NCI-H2196 treated with DMSO at 0.1 percent for 48 hours (cell line): Measurements from ENCODE around the gene PPFIBP2.

Experiments used
- DNase-seq: peaks from one replicate; lab custom pipeline; 2025; ENCODE audit not compliant: unreplicated experiment; lab: John Stamatoyannopoulos, UW

The PPFIBP2 gene

DNA sequence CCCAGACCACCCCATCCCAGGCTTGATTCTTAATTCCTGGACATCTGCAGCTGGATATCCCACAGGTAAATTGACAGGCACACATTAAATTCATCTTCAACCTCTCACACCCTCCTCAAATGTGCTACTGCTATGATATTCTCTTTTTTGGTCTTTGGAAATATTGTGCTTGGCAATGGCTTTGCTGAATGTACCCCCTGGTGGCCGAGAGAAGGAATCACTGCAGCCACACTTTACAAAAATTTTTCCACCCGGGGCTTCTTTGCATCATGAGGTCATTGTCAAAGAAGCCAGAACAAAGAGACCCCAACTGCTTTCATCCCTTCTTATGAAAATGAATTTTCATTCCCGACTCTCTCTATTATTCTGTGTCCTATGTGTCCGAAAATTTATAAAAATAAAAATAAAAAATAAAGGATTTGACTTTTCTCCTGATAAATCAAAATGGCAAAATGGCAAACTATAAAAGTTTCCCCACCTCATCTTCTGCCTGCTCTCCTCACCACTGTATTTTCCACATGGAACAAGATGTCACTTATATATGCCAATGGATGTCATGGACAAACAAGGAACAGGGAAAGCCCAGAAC is 174.5 kb downstream of the PPFIBP2 start:
- DNase-seq, result peak; percentile 3

DNA sequence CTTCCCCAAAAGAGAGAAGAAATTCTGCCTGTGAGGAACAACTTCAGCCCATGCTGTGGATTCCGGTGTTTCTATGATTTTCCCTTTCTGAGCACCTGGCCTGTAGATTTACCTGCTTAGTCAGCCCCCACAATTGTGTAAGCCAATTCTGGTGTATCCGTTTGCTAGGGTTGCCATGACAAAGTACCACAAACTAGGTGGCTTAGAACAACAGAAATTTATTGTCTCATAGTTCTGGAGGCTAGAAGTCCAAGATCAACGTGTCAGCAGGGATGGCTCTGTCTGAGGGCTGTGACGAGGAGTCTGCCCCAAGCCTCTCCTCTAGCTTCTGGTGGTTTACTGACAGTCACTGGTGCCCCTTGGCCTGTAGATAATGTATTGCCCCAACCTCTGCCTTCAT is 175.4 kb downstream of the PPFIBP2 start:
- DNase-seq, result no peak

DNA sequence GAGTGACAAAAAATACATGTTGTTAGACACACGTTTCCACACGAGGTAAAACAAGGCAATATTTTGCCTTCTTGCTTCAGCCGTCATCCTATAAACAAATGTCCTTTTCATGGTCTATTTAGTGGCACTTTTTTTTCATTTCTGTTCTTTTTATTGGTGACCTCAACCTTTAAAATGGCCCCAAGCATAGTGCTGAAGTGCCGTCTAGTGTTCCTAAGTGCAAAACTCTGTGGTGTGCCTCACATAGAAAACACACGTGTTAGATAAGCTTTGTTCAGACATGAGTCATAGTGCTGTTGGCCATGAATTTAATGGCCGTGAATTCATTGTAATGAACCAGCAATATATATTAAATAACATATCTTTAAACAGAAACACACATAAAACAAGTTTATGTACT is 176.8 kb downstream of the PPFIBP2 start:
- DNase-seq, result no peak

DNA sequence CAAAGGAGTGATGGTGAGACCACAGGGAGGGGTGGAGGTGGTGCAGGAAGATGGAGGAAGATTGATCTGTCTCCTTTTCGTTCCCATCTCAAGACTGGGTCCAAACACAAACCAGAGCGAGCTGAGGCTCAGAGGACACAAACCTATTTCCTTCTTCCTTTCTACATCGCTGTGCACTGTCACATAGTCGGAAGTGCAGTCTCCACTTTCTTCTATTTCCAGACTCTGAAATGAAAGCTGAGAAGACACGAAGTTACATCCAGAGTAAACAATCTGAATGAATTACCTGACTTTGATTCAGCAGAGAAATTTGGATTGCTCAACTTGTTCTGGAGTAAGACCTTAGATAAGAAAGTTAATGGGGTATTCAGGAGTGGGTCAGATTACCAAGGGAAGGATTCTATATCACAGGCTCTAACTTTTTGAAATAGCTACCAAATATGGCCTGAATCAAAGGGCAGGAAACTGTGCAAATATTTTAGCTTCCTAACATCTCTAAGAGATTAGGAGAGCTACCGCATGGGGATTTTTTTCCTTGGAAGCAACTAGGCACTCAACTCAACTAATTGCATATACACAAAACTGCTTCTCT is 178.1 kb downstream of the PPFIBP2 start:
- no peak for DNase-seq

DNA sequence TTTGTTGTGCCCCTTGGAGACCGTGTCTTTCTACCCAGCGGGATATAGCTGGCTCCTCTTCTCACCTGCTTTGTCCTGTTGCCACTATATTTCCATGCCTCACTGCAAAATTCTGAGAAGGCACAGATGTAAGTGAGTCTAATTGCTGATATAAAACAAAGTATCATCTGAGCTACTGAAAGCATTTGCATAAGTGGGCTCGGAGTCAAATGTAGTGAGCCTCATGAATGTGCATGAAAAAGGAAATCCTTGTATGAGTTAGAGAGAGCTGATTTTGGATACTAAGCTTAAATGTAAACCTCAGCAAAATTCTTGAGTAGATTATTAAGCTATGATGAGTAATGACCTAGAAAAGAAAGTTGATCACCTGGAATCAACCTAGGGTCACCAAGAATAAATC is 178.6 kb downstream of the PPFIBP2 start:
- no peak for DNase-seq

DNA sequence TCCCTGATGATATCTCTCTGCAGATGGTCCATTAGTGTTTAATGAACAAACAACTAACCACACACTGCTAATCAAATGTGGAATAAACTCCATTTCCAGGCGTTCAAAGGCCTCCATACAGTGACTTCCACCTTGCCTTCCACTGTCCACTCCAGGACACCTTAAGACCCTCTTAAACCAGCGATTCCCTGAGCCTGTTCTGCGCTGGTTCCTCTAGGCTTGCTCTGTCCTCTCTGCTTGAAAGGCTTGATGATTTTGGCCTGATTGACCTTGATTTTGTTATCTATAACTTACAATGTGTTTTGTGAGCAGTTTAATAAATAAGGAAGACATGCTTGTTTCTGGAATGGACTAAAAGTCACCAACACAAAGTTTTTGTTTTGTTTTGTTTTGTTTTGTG is 180.4 kb downstream of the PPFIBP2 start:
- DNase-seq, result no peak

DNA sequence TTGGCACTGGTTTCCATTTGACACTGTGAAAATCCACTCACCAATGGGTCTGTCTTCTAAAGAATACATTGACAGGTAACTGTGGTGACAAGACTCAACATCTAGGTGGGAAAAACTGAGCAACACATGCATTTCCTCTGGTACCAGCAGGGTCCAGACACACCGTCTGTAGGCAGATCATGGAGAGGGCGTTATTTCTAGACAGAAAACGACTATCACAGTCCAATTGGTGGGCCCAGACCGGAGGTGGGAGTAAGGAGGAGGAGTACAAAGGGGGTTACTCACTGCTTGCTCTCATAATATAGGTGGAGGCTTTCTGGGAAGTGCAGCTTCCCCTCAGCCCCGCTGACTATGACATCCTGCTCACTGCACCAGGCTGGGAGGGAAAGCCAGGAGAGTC is 182.6 kb downstream of the PPFIBP2 start:
- DNase-seq, result no peak
